GM13977 (cell line): Measurements from ENCODE around the gene MAPRE2.

Experiments used
- DNase-seq: peaks from one replicate; pipeline ENCODE4 v3.0.0; 2012; ENCODE audit warnings: low spot score
- CTCF ChIP-seq: IDR thresholded peaks from 2 replicates; pipeline ENCODE4 v1.5.1; 2012; ENCODE audit warnings: mild to moderate bottlenecking, control low read depth; ENCODE audit not compliant: insufficient read depth; ENCODE audit errors: extremely low read depth, missing control alignments
- in situ Hi-C: fragments of 300-500 bp; cut with MboI; formaldehyde crosslinking; loops from one replicate; pipeline ENCODE4 v1.12.0; 2022; ENCODE audit warnings: low sequenced_read_pairs, low pct_unique_long_range_greater_than_20kb, mixed read lengths, inconsistent platforms; ENCODE audit not compliant: unreplicated experiment

Gene MAPRE2

DNA sequence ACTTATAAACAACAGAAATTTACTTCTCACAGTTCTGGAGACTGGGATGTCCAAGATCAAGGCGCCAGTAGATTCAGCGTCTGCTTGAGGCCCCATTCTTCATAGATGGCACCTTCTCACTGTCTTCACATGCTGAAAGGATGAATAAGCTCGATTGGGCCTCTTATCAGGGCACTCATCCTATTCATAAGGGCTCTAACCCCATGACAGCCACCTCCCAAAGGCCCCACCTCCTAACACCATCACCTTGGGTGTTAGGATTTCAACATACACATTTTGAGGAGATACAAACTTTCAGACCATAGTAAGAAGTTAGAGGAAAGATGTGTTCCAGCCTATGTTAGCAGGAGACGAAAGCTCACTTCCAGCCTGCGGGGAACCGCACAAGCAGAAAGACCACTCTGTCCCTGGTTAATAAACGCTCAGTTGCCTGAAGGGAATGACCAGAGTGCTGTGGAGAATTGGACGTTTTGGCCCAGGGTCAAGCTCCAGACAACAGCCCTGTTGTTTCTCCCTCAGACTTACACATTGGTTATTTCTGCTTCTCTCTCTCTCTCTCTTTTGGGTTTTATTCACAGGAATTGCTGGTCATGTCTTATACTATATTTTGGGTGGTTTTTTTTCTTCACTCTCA is 90.3 kb downstream of the MAPRE2 start:
- in situ Hi-C loops: no loop called here

DNA sequence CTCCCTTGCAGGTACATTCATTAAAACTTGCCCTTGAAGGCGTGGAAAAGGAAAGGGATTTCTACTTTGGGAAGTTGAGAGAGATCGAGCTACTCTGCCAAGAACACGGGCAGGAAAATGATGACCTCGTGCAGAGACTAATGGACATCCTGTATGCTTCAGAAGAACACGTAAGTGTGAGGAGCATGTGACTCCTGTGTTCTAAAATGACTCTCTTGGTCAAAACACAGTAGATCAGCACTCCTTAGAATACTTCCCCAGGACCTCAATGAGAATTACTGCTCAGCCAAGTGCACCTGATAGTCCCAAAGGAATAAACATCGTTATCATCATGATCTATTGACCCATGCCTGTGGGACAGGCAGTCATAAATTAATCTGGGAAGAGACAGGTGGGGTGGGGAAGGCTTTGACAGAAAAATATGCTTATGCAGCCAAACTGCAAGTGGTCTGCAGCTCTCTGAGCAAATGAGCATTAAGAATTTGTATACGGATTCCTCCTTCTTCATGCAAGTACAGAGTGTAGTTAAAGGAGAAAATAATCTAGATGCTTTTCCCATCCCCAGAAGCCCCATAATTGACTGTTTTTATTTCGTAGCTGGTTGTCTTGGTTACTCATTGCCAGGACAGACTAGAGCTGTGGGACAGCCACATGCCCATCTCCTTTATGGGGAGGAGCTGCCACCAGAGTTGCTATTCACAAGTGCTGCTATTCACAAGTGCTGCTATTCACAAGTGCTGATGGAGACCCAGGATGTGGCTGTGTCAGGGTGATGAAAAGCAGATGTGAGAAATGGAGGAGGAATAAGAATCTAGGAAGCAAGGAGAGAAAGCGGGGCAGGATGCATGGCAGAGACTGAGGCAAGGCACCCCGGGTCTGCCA is 91.0 kb downstream of the MAPRE2 start:
- DNase-seq: no peak
- no peak for TF ChIP-seq CTCF
- in situ Hi-C loops: no loop called here

More for the DNA sequence above, 90.3 kb downstream of the MAPRE2 start:
- no peak for DNase-seq
- TF ChIP-seq CTCF: no peak

GRCh38 chr18:35134190-35134730 is 93.0 kb downstream of the MAPRE2 start:
- in situ Hi-C loops: no loop called here
- no peak for TF ChIP-seq CTCF
- DNase-seq: no peak

- no peak for TF ChIP-seq CTCF
- no peak for DNase-seq
- in situ Hi-C loops: no loop called here
These were observed 93.7 kb downstream of the MAPRE2 start for GRCh38 chr18:35134791-35135531.

- TF ChIP-seq CTCF: no peak
- in situ Hi-C loops: no loop called here
- DNase-seq: no peak
These were observed 95.0 kb downstream of the MAPRE2 start for GRCh38 chr18:35136248-35136647.

- no peak for DNase-seq
- in situ Hi-C loops: no loop called here
- no peak for TF ChIP-seq CTCF
These were observed 95.7 kb downstream of the MAPRE2 start for GRCh38 chr18:35136885-35137284.
